GM23338 (cell line): Measurements from ENCODE around the gene ADGRG6. TPM values are rescaled to one million over a fixed set of nuclear protein-coding genes. Genes with fewer than 3 reads are reported as not detected.

ENCODE experiments used
- ATAC-seq: fragments of 200-7000 bp; cut with Tn5 transposase; 3 replicates; pipeline ENCODE4 v1.9.1; 2020
- DNase-seq: peaks from one replicate; pipeline ENCODE4 v3.0.0-alpha.2; 2015; ENCODE audit warnings: low spot score
- H2AFZ ChIP-seq: fragments of 200-600 bp; sonication (generic); 2 replicates; pipeline ENCODE4 v1.8.0; 2016; ENCODE audit warnings: antibody characterized with exemption, mild to moderate bottlenecking, moderate library complexity
- H3F3A ChIP-seq: fragments of 200-600 bp; sonication (generic); replicated peaks from 2 replicates; pipeline ENCODE4 v1.8.0; 2017; ENCODE audit warnings: antibody characterized with exemption, mixed run types, low read depth
- H3K27ac ChIP-seq: fragments of 200-600 bp; sonication (generic); 2 replicates; pipeline ENCODE4 v1.6.1; 2016; ENCODE audit warnings: low read depth
- H3K27me3 ChIP-seq: fragments of 200-600 bp; sonication (generic); 2 replicates; pipeline ENCODE4 v1.8.0; 2016; ENCODE audit warnings: mild to moderate bottlenecking, mixed run types, moderate library complexity; ENCODE audit not compliant: insufficient read depth
- H3K36me3 ChIP-seq: fragments of 200-600 bp; sonication (generic); 2 replicates; pipeline ENCODE4 v1.8.0; 2016; ENCODE audit warnings: mild to moderate bottlenecking; ENCODE audit not compliant: insufficient read depth
- H3K4me1 ChIP-seq: fragments of 200-600 bp; sonication (generic); 2 replicates; pipeline ENCODE4 v1.8.0; 2016; ENCODE audit warnings: mild to moderate bottlenecking, moderate library complexity; ENCODE audit not compliant: insufficient read depth
- H3K4me2 ChIP-seq: fragments of 200-600 bp; sonication (generic); 2 replicates; pipeline ENCODE4 v1.7.1; 2017; ENCODE audit warnings: mixed run types
- H3K4me3 ChIP-seq: fragments of 200-600 bp; sonication (generic); 2 replicates; pipeline ENCODE4 v1.6.1; 2016; ENCODE audit warnings: mixed run types
- H3K79me2 ChIP-seq: fragments of 200-600 bp; sonication (generic); replicated peaks from 2 replicates; pipeline ENCODE4 v1.8.0; 2017; ENCODE audit warnings: mild to moderate bottlenecking; ENCODE audit not compliant: insufficient read depth
- H3K9me2 ChIP-seq: fragments of 200-600 bp; sonication (generic); 2 replicates; pipeline ENCODE4 v1.8.0; 2017; ENCODE audit not compliant: insufficient read depth
- H4K20me1 ChIP-seq: fragments of 200-600 bp; sonication (generic); replicated peaks from 2 replicates; pipeline ENCODE4 v1.8.0; 2017; ENCODE audit warnings: mild to moderate bottlenecking; ENCODE audit not compliant: insufficient read depth
- H3K27ac Mint-ChIP-seq: 2 replicates; pipeline ENCODE4 v1.8.0; 2020; ENCODE audit warnings: inconsistent platforms, mild to moderate bottlenecking, moderate library complexity, mixed read lengths
- H3K27me3 Mint-ChIP-seq: 3 replicates; pipeline ENCODE4 v1.8.0; 2022; ENCODE audit warnings: low read depth, mild to moderate bottlenecking, moderate library complexity, mixed read lengths, inconsistent platforms; ENCODE audit not compliant: insufficient read depth, poor library complexity
- H3K36me3 Mint-ChIP-seq: 3 replicates; pipeline ENCODE4 v1.8.0; 2021; ENCODE audit warnings: low read depth, mild to moderate bottlenecking, inconsistent platforms, moderate library complexity, mixed read lengths
- H3K4me1 Mint-ChIP-seq: 3 replicates; pipeline ENCODE4 v1.8.0; 2020; ENCODE audit warnings: mild to moderate bottlenecking, inconsistent platforms, mixed read lengths
- H3K4me3 Mint-ChIP-seq: 3 replicates; pipeline ENCODE4 v1.8.0; 2021; ENCODE audit warnings: moderate library complexity, mild to moderate bottlenecking, inconsistent platforms, mixed read lengths
- H3K9me3 Mint-ChIP-seq: 3 replicates; pipeline ENCODE4 v1.8.0; 2020; ENCODE audit warnings: moderate library complexity, mild to moderate bottlenecking, inconsistent platforms, mixed read lengths
- CTCF ChIP-seq, 2 experiments: fragments of 200-600 bp in 1 of 2; sonication (generic) in 1 of 2; conservative IDR thresholded peaks; 2 replicates each; pipeline versions ENCODE4 v1.5.1 to v1.6.1; 2016 to 2017; ENCODE audit warnings: antibody characterized with exemption in 2 of 2, low read depth in 2 of 2, mild to moderate bottlenecking in 2 of 2, moderate library complexity in 1 of 2
- ETS1 ChIP-seq: IDR thresholded peaks from 2 replicates; pipeline ENCODE4 v1.6.1; 2016; ENCODE audit warnings: antibody characterized with exemption
- EZH2 ChIP-seq: fragments of 200-600 bp; sonication (generic); IDR thresholded peaks from one replicate; pipeline ENCODE4 v1.8.0; 2017; ENCODE audit warnings: antibody characterized with exemption, mild to moderate bottlenecking, low read depth; ENCODE audit not compliant: unreplicated experiment
- NANOG ChIP-seq: IDR thresholded peaks from 2 replicates; pipeline ENCODE4 v1.6.1; 2016; ENCODE audit warnings: antibody characterized with exemption, borderline replicate concordance
- STAT1 ChIP-seq: IDR thresholded peaks from one replicate; pipeline ENCODE4 v1.6.1; 2016; ENCODE audit warnings: antibody characterized with exemption; ENCODE audit not compliant: unreplicated experiment
- ZNF114 ChIP-seq: fragments of 250-450 bp; sonication (Bioruptor Pico); IDR thresholded peaks from 2 replicates; pipeline ENCODE4 v1.5.0; 2020; ENCODE audit warnings: mild to moderate bottlenecking, moderate library complexity
- ZNF462 ChIP-seq: fragments of 250-450 bp; sonication (Bioruptor Pico); IDR thresholded peaks from 2 replicates; pipeline ENCODE4 v1.5.0; 2020; ENCODE audit warnings: mild to moderate bottlenecking, moderate library complexity
- polyA plus RNA-seq: library from polyadenylated mRNA; unstranded; fragments of >200 nt; fragmentation: Nextera tagmentation; extraction: Ambion mirVana; gene quantifications from 2 replicates; pipeline ENCODE4 v1.2.1, GENCODE V29; 2016
- total RNA-seq: library from RNA; depleted of rRNA; stranded (reverse); fragments of >200 nt; shearing (Covaris generic); gene quantifications from 2 replicates; pipeline ENCODE4 v1.2.3, GENCODE V29; 2014

ADGRG6 gene
- total and polyA plus RNA-seq, 2 experiments from 2014 or later = 1.3 to 7.7 TPM

GRCh38 chr6:142433419-142433818 lies 131.6 kb downstream of the ADGRG6 start (continued):
- TF ChIP-seq ZNF462 (CRISPR knock-in tag) (no peak), ZNF114 (CRISPR knock-in tag) (no peak)

GRCh38 chr6:142438898-142439297 lies 137.1 kb downstream of the ADGRG6 start:
- Mint-ChIP-seq H3K27me3 (peaks cover 2% of the 10 kb centered on the region), H3K27ac (no peak overlapping the region), H3K9me3 (no peaks in the 10 kb centered on the region), H3K4me1 (peaks cover 12% of the 10 kb centered on the region), H3K36me3 (no peaks in the 10 kb centered on the region), H3K4me3 (no peak overlapping the region)
- DNase-seq (no peak), ATAC-seq (no peak)
- Histone ChIP-seq H2AFZ (no peak overlapping the region), H3K9me2 (no peaks in the 10 kb centered on the region), H3K4me1 (peaks cover 14% of the 10 kb centered on the region), H3K27ac (no peak overlapping the region), H3K4me3 (no peak overlapping the region), H3K79me2 (no peaks in the 10 kb centered on the region), H4K20me1 (no peaks in the 10 kb centered on the region), H3K27me3 (no peaks in the 10 kb centered on the region), H3K4me2 (no peak overlapping the region), H3K36me3 (no peaks in the 10 kb centered on the region), H3F3A (no peaks in the 10 kb centered on the region)
- no peak for TF ChIP-seq EZH2
- TF ChIP-seq NANOG = no peak
- no peak for TF ChIP-seq ZNF114 (CRISPR knock-in tag)
- TF ChIP-seq ZNF462 (CRISPR knock-in tag) = no peak
- no peak for TF ChIP-seq CTCF (conservative IDR thresholded peaks at IDR 0.05; ENCODE audit: low read depth in 2 of 2)
- TF ChIP-seq ETS1 = no peak
- no peak for TF ChIP-seq STAT1
